Measurements from ENCODE around the gene FYCO1. TPM values are rescaled to one million over a fixed set of nuclear protein-coding genes. Genes with fewer than 3 reads are reported as not detected.

FYCO1 gene
- total RNA-seq, 6 experiments from 2014 or later, result 20.8 to 30.7 (median 27.2) TPM

DNA sequence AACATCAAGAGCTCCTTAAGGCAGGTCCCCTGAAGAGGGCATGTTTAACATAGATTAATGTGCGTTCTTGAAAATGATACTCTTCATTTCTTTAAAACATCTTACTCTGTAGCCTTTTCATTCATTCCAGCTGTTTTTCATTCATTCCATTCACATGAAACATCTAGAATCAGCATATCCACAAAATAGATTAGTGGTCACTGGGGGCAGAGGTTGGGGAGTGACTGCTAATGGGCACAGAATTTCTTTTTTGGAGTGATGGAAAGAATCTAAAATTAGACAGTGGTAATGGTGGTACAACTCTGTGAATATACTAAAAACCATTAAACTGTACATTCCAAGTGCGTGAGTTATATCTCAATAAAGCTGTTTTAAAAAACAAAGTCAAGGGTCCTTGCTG is 67.7 kb downstream of the FYCO1 start:
- TF ChIP-seq, protein P1, sequence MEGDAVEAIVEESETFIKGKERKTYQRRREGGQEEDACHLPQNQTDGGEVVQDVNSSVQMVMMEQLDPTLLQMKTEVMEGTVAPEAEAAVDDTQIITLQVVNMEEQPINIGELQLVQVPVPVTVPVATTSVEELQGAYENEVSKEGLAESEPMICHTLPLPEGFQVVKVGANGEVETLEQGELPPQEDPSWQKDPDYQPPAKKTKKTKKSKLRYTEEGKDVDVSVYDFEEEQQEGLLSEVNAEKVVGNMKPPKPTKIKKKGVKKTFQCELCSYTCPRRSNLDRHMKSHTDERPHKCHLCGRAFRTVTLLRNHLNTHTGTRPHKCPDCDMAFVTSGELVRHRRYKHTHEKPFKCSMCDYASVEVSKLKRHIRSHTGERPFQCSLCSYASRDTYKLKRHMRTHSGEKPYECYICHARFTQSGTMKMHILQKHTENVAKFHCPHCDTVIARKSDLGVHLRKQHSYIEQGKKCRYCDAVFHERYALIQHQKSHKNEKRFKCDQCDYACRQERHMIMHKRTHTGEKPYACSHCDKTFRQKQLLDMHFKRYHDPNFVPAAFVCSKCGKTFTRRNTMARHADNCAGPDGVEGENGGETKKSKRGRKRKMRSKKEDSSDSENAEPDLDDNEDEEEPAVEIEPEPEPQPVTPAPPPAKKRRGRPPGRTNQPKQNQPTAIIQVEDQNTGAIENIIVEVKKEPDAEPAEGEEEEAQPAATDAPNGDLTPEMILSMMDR (IDR thresholded peaks at IDR 0.05), result no peak
- peak overlapping the region; percentile 8; the same call in 1 of the 2 replicates for H3K4me3 Mint-ChIP-seq
- H3K27ac Mint-ChIP-seq, result peak overlapping the region; percentile 70
- H3K36me3 Mint-ChIP-seq (ENCODE audit: low read depth), result peaks cover 41% of the 10 kb centered on the region
- H3K27me3 Mint-ChIP-seq (ENCODE audit: insufficient read depth), result peaks cover 2% of the 10 kb centered on the region
- peak; percentile 80 for DNase-seq
- H3K9me3 Mint-ChIP-seq, result no peaks in the 10 kb centered on the region
- H3K4me1 Mint-ChIP-seq (ENCODE audit: low read depth), result peaks cover 39% of the 10 kb centered on the region

- H3K36me3 Mint-ChIP-seq (ENCODE audit: low read depth), result peaks cover 44% of the 10 kb centered on the region
- H3K27me3 Mint-ChIP-seq (ENCODE audit: insufficient read depth), result peaks cover 3% of the 10 kb centered on the region
- H3K4me1 Mint-ChIP-seq (ENCODE audit: low read depth), result peaks cover 33% of the 10 kb centered on the region
- no peak overlapping the region for H3K27ac Mint-ChIP-seq
- no peak overlapping the region for H3K4me3 Mint-ChIP-seq
- DNase-seq, result peak; percentile 41
- no peaks in the 10 kb centered on the region for H3K9me3 Mint-ChIP-seq
- TF ChIP-seq, protein P1 (IDR thresholded peaks at IDR 0.05), result no peak
Observed at GRCh38 chr3:45923755-45924154, 71.9 kb downstream of the FYCO1 start.

DNA sequence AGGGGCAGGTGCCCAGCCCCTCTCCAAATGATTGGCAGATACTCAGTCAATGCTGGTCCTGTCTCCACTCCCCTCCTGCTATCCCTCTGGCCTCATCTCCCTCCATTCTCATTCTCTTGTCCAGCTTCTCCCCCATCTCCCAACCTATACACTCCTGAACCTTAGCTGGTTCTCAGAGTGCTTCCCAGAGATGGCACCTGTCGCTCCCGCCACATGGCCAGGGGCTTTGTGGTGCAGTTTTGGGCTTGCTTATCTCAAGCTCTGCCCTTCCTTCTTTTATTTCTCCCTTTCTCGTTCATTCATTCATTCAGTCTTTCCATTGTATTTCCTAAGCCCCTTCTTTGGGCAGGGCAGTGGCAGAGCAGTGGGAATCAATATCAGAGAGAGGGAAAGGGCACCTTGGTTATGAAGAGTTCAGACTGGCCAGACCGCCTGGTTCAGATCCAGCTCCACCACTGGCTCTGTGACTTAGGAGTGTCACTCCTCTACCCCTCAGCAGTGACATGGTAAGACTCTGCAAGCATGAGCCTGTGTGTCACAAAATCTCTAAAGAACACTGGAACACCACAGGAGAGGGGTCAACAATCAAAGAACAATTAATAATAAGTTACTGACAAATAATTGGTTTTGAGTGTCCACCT is 72.6 kb downstream of the FYCO1 start:
- no peaks in the 10 kb centered on the region for H3K9me3 Mint-ChIP-seq

DNA sequence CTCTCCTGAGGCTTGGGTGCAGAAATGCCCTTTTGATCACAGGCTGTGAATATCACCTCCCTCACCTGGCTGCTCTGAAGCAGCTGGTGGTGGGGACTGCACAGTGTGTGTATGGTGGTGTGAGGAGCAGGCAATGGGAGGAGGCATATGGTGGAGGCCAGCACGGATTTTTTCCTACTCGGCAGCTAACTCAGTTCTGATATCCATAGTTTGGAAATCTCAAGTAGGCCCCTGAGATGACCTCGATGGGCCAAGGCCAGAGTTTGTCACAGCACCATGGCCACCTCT is 73.6 kb downstream of the FYCO1 start:
- H3K4me3 Mint-ChIP-seq, result no peak overlapping the region
- peaks cover 3% of the 10 kb centered on the region for H3K27me3 Mint-ChIP-seq (ENCODE audit: insufficient read depth)
- peaks cover 15% of the 10 kb centered on the region for H3K4me1 Mint-ChIP-seq (ENCODE audit: low read depth)
- peaks cover 39% of the 10 kb centered on the region for H3K36me3 Mint-ChIP-seq (ENCODE audit: low read depth)
- TF ChIP-seq, protein P1 (IDR thresholded peaks at IDR 0.05), result no peak
- no peak overlapping the region for H3K27ac Mint-ChIP-seq
- no peaks in the 10 kb centered on the region for H3K9me3 Mint-ChIP-seq
- no peak for DNase-seq

More for the DNA sequence above, 72.6 kb downstream of the FYCO1 start:
- DNase-seq, result no peak
- Mint-ChIP-seq H3K4me1 (ENCODE audit: low read depth) (peaks cover 26% of the 10 kb centered on the region), H3K27ac (no peak overlapping the region), H3K27me3 (ENCODE audit: insufficient read depth) (peaks cover 3% of the 10 kb centered on the region), H3K36me3 (ENCODE audit: low read depth) (peaks cover 47% of the 10 kb centered on the region), H3K4me3 (no peak overlapping the region)
- TF ChIP-seq, protein P1 (IDR thresholded peaks at IDR 0.05), result no peak

DNA sequence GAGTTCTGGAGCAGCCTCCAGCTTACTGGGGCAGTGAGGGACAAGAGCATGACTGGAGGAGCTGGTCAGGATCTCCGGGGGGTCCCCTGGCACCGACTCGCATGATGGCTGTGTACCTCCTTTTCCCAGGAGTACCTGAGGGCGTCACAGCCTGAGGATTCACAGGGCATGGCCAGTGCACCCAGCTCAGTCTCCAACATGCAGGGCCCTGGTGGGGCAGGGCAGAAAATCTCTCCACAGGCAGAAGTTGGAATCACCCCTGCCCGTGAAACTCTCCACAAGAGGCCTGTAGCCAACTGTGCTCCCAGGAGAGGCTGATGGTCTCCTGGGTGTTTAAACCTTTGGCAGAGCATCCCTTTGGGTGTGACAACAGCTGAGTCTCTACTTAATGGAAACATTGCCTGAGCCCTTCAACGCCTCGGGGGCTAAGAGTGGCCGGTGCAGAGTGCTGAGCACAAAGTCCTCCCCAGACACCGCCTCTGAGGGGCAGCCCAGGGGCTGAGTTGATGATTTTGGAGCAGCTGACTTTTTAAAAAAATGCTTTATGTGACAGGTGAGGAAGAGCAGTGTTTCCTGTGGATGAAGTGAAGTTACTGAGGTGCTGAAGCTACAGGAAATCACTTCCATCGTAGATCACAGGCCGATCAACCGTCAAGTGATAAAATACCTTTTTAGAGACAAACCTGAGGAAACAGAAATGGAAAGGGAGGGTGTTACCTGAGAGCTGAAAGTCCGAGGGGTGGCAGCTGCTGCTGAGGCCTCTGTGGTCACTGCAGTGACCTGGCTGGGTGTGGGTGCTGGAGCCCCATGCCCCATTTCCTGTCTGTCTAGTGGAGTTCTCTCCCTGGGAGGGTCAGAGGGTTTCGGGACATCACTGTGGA is 74.2 kb downstream of the FYCO1 start:
- TF ChIP-seq, protein P1 (IDR thresholded peaks at IDR 0.05), result no peak
- Mint-ChIP-seq H3K4me3 (no peak overlapping the region), H3K27ac (no peak overlapping the region), H3K27me3 (ENCODE audit: insufficient read depth) (peaks cover 3% of the 10 kb centered on the region), H3K36me3 (ENCODE audit: low read depth) (peaks cover 36% of the 10 kb centered on the region), H3K4me1 (ENCODE audit: low read depth) (peaks cover 14% of the 10 kb centered on the region), H3K9me3 (no peaks in the 10 kb centered on the region)
- DNase-seq, result no peak

Data from HFFc6 (cell line).